Stomach (tissue), 9 donors: ENCODE data around the gene SEC22C. TPM values are rescaled to one million over a fixed set of nuclear protein-coding genes. Genes with fewer than 3 reads are reported as not detected.

Experiments
- DNase-seq, 2 donors: peaks; one replicate each; pipeline versions ENCODE4 v3.0.0 to v3.0.0-alpha.2; 2013 to 2019
- H3K27ac ChIP-seq, 5 donors: fragments of 200-600 bp in 4 of 5; sonication (generic) in 4 of 5; one replicate each; pipeline ENCODE4 v1.5.1; 2013 to 2019; ENCODE audit warnings: mild to moderate bottlenecking in 1 of 5, moderate library complexity in 1 of 5
- H3K27me3 ChIP-seq, 3 donors: fragments of 200-600 bp; sonication (generic); one replicate each; pipeline ENCODE4 v1.5.1; 2017 to 2019; ENCODE audit warnings: mixed run types in 1 of 3
- H3K36me3 ChIP-seq, 4 donors: fragments of 200-600 bp; sonication (generic); 1 replicate in 3 of 4; 2 replicates in 1 of 4; pipeline ENCODE4 v1.5.1; 2016 to 2019
- H3K4me1 ChIP-seq, 4 donors: fragments of 200-600 bp; sonication (generic); one replicate each; pipeline ENCODE4 v1.5.1; 2016 to 2019
- H3K4me3 ChIP-seq, 4 donors: fragments of 200-600 bp; sonication (generic) in 3 of 4; one replicate each; pipeline ENCODE4 v1.5.1; 2016 to 2019; ENCODE audit warnings: mild to moderate bottlenecking in 1 of 4
- H3K9me3 ChIP-seq, 4 donors: fragments of 200-600 bp; sonication (generic); one replicate each; pipeline ENCODE4 v1.5.1; 2016 to 2019
- CTCF ChIP-seq, 7 experiments: fragments of 450-650 bp in 4 of 7; fragments of 200-600 bp in 3 of 7; sonication (generic) in 3 of 7; IDR thresholded peaks; one replicate each; pipeline ENCODE4 v1.5.1; 2016 to 2019; ENCODE audit warnings: antibody characterized with exemption in 7 of 7, control low read depth in 2 of 7, mild to moderate bottlenecking in 1 of 7
- EP300 ChIP-seq: sonication (generic); formaldehyde crosslinking; IDR thresholded peaks from one replicate; pipeline ENCODE4 v1.6.1; 2017; ENCODE audit warnings: antibody characterized with exemption
- POLR2A ChIP-seq, 4 donors: fragments of 450-650 bp; IDR thresholded peaks; one replicate each; pipeline ENCODE4 v1.6.1; 2016; ENCODE audit warnings: antibody characterized with exemption in 4 of 4, control low read depth in 2 of 4, mild to moderate bottlenecking in 1 of 4, moderate library complexity in 1 of 4
- POLR2AphosphoS5 ChIP-seq, 3 donors: sonication (generic); formaldehyde crosslinking; IDR thresholded peaks; one replicate each; pipeline ENCODE4 v1.6.1; 2016; ENCODE audit warnings: antibody characterized with exemption in 3 of 3
- WGBS, 5 donors: extraction: QIAGEN DNeasy Blood & Tissue Kit in 3 of 5; methylation state at CpG; one replicate each; pipeline versions ENCODE4 v1.1.5 to v1.1.7; 2013 to 2018; 5-methylcytosine and 5-hydroxymethylcytosine counted together
- intact Hi-C: fragments of 100-400 bp; cut with DNase I; formaldehyde crosslinking; loops from one replicate; pipeline ENCODE4 v1.15.1; 2023; ENCODE audit warnings: low total_unique reads
- polyA plus RNA-seq, 3 donors: library from polyadenylated mRNA; stranded (reverse); fragments of 200-250 nt; gene quantifications; one replicate each; pipeline ENCODE4 v1.2.3, GENCODE V29; 2013
- total RNA-seq, 5 donors: library from RNA; depleted of rRNA; stranded (reverse); fragments of >200 nt; gene quantifications; one replicate each; pipeline versions ENCODE4 v1.1.0 to v1.2.3, GENCODE V29; 2014 to 2016
- donor health status: healthy with polysubstance abuse.
- donor health status: Bipolar disorder and iron deficiency.
- donor health status: healthy.

The SEC22C gene
- total and polyA plus RNA-seq, 8 donors, result 9.8 to 64.3 (median 28.9) TPM

GRCh38 chr3:42612217-42612616, 30.4 kb upstream of the SEC22C start:
- no peak overlapping the region for H3K4me3 ChIP-seq
- no peak for DNase-seq
- peak overlapping the region in 4 of 5 donors; percentile 29 to 61 (median 38) for H3K27ac ChIP-seq
- TF ChIP-seq CTCF (IDR thresholded peaks at IDR 0.05) (no peak), POLR2AphosphoS5 (IDR thresholded peaks at IDR 0.05) (no peak), POLR2A (IDR thresholded peaks at IDR 0.05) (no peak), EP300 (no peak)
- WGBS, 5 donors, result 24 to 44% (median 36%) methylated on average over 1 of the region's 1 CpG
- no peaks in the 10 kb centered on the region for H3K27me3 ChIP-seq
- no peaks in the 10 kb centered on the region for H3K9me3 ChIP-seq
- H3K36me3 ChIP-seq, result peaks cover 0 to 24% (median 6%) of the 10 kb centered on the region in 4 donors
- intact Hi-C loops, result no loop called here
- peaks cover 5 to 87% (median 40%) of the 10 kb centered on the region in 4 donors for H3K4me1 ChIP-seq

- Histone ChIP-seq H3K9me3 (no peaks in the 10 kb centered on the region), H3K36me3 (peaks cover 0 to 28% (median 9%) of the 10 kb centered on the region in 4 donors), H3K4me3 (no peak overlapping the region), H3K27ac (peak overlapping the region in 4 of 5 donors; percentile 6 to 61 (median 40)), H3K27me3 (no peaks in the 10 kb centered on the region), H3K4me1 (peaks cover 9 to 86% (median 41%) of the 10 kb centered on the region in 4 donors)
- TF ChIP-seq EP300 (no peak), POLR2A (IDR thresholded peaks at IDR 0.05) (no peak), POLR2AphosphoS5 (IDR thresholded peaks at IDR 0.05) (no peak), CTCF (IDR thresholded peaks at IDR 0.05) (no peak)
- WGBS, 5 donors, result 82 to 93% (median 91%) methylated on average over 1 of the region's 1 CpG
- intact Hi-C loops, result no loop called here
- no peak for DNase-seq
Measured at GRCh38 chr3:42610976-42611375, 29.2 kb upstream of the SEC22C start.

GRCh38 chr3:42608581-42608980, 26.8 kb upstream of the SEC22C start:
- H3K4me1 ChIP-seq, result peaks cover 17 to 86% (median 50%) of the 10 kb centered on the region in 4 donors

GRCh38 chr3:42605546-42606173, 23.9 kb upstream of the SEC22C start:
- intact Hi-C loops, result no loop called here
- peak overlapping the region in 2 of 5 donors; percentile 2 to 16 for H3K27ac ChIP-seq
- H3K36me3 ChIP-seq, result peaks cover 0 to 25% (median 12%) of the 10 kb centered on the region in 4 donors
- no peaks in the 10 kb centered on the region for H3K9me3 ChIP-seq
- no peak overlapping the region for H3K4me3 ChIP-seq
- H3K4me1 ChIP-seq, result peaks cover 30 to 79% (median 50%) of the 10 kb centered on the region in 4 donors
- DNase-seq, result no peak
- TF ChIP-seq POLR2A (IDR thresholded peaks at IDR 0.05) (no peak), EP300 (no peak), POLR2AphosphoS5 (IDR thresholded peaks at IDR 0.05) (no peak), CTCF (IDR thresholded peaks at IDR 0.05) (no peak)
- 53 to 63% (median 57%) methylated on average over 5 of the region's 5 CpGs for WGBS, 5 donors
- no peaks in the 10 kb centered on the region for H3K27me3 ChIP-seq

More at GRCh38 chr3:42608581-42608980, 26.8 kb upstream of the SEC22C start:
- TF ChIP-seq POLR2A (IDR thresholded peaks at IDR 0.05), result no peak
- no peak for TF ChIP-seq CTCF (IDR thresholded peaks at IDR 0.05)
- TF ChIP-seq EP300, result no peak
- TF ChIP-seq POLR2AphosphoS5 (IDR thresholded peaks at IDR 0.05), result no peak
- peaks cover 0 to 34% (median 12%) of the 10 kb centered on the region in 4 donors for H3K36me3 ChIP-seq
- no peaks in the 10 kb centered on the region for H3K9me3 ChIP-seq
- peak in 1 of 2 donors; percentile 34 for DNase-seq
- H3K4me3 ChIP-seq, result no peak overlapping the region
- intact Hi-C loops, result no loop called here
- H3K27ac ChIP-seq, result peak overlapping the region in 2 of 5 donors; percentile 0 to 49
- no peaks in the 10 kb centered on the region for H3K27me3 ChIP-seq
- WGBS, 5 donors, result 49 to 73% (median 60%) methylated on average over 5 of the region's 5 CpGs
